ENCODE measurements around the gene STK11.
"Not testable (repeated sequence)": the region's sequence is repeated elsewhere in the genome, so short reads cannot be mapped to it uniquely, and the experiment has no call there.

STK11 gene

DNA sequence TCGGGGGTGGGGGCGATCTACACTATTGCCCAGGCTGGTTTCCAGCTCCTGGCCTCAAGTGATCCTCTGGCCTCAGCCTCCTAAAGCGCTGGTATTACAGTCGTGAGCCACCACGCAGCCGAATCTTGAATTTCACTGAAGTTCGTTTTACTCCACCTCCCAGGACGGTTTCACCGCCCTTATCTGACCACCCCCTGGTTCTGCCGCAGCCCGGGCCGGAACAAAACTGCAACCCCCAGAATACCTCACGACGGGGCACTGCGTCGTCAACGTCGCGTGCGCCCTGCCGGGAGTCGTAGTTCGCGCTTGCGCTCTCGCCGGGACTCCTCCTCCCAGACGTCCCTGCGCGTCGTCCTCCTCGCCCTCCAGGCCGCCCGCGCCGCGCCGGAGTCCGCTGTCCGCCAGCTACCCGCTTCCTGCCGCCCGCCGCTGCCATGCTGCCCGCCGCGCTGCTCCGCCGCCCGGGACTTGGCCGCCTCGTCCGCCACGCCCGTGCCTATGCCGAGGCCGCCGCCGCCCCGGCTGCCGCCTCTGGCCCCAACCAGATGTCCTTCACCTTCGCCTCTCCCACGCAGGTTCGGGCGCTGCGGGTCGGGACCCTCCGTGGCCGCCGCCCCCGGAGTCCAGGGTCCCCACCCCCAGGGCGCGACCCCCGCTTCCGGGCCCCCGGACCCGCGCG is 36.0 kb downstream of the STK11 start, which contains the start of gene ATP5F1D:
Gene ATP5F1D (plus strand): TSS at position 335 of the 679 bp plus-strand sequence. CDS start 100 bp downstream, at position 435.
- Mint-ChIP-seq H3K36me3 (ENCODE audit: low read depth) (peaks cover 2% of the 10 kb centered on the region), H3K27me3 (peaks cover 14% of the 10 kb centered on the region), H3K4me1 (peaks cover 38% of the 10 kb centered on the region), H3K27ac (peak within 1 kb of the TSS; percentile 88), H3K4me3 (peak within 1 kb of the TSS; percentile 86), H3K9me3 (no peaks in the 10 kb centered on the region)
- peak; percentile 74 for ATAC-seq
- peak; percentile 95 for DNase-seq

GRCh38 chr19:1243768-1244692 is 38.5 kb downstream of the STK11 start:
- H3K4me1 Mint-ChIP-seq, result peaks cover 30% of the 10 kb centered on the region
- H3K36me3 Mint-ChIP-seq (ENCODE audit: low read depth), result peaks cover 2% of the 10 kb centered on the region
- H3K9me3 Mint-ChIP-seq, result no peaks in the 10 kb centered on the region
- H3K4me3 Mint-ChIP-seq, result peak overlapping the region; percentile 86
- DNase-seq (peak; percentile 91), ATAC-seq (peak; percentile 53)
- H3K27ac Mint-ChIP-seq, result no peak overlapping the region
- H3K27me3 Mint-ChIP-seq, result peaks cover 6% of the 10 kb centered on the region

DNA sequence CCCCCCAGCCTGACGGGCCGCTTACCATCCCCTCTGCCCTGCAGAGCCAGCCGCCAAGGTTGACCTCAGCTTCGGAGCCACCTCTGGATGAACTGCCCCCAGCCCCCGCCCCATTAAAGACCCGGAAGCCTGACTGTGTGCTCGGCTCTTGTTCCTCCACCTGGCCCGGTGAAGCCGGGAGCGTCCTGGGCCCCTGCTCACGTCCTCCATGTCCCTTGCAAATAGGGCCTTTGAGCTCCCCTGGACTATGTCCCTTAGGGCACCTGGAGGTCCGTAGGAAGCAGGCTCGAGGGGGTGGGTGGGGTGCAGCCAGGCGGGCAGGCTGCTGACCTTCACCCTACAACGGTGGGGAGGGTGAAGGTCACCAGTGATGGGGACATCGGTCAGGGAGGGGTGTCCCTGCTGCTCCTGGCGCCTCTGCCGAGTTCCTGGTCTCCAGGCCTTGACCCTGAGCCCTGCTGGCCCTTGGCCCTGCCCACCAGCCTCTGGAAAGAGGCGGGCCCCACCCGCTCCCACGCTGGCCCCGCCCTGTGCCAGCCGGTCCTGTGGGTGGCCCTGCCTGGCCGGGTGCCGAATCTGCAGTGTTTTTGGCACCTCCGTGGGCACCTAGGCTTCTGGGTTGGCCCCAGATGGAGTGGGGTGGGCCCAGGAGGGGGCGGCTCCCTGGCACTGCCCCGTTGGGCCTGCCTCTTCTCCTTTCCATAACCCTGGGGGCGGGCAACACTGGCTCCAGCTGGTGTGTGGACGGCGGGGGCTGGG is 39.3 kb downstream of the STK11 start:
- Mint-ChIP-seq H3K4me1 (peaks cover 25% of the 10 kb centered on the region), H3K36me3 (ENCODE audit: low read depth) (peaks cover 3% of the 10 kb centered on the region), H3K9me3 (no peaks in the 10 kb centered on the region), H3K27me3 (peaks cover 2% of the 10 kb centered on the region), H3K27ac (no peak overlapping the region), H3K4me3 (peak overlapping the region; percentile 61)
- ATAC-seq (no peak), DNase-seq (no peak)

DNA sequence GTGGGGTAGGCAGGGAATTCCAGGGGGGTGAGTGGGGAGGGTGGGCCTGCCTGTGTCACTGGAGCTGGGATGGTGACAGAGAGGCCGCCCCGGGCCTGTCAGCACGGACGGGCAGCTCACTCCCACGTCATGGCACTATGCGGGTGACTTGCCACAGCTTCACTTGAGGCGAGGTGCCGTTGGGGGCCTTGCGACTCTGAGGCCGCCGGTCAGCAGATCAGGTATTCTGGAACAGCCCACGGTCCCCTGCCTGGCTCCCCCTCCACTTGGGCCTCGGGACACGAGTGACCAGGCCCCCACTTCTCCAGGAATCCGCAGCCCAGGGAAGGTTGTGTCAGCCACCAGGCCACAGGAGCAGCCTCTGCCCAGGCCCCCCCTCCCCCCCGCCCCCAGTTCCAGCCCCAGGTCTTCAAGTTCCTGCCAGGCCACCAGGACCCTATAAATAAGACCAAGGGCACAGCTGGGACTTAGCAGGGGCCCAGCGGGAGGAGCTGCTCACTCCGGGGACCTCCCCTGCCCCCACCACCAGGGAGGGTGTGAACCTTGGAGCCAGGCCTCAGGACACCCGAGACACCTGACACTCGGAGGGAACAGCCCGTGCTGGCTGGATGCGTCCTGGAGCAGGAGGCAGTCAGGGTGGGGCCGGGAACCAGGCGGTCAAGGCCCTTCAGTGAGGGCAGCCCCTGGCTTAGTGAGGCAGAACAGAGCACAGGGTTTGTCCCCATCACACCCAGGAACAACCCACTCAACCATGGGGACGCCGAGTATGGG is 40.1 kb downstream of the STK11 start:
- Mint-ChIP-seq H3K4me3 (no peak overlapping the region), H3K9me3 (no peaks in the 10 kb centered on the region), H3K27me3 (peaks cover 2% of the 10 kb centered on the region), H3K36me3 (ENCODE audit: low read depth) (peaks cover 3% of the 10 kb centered on the region), H3K27ac (no peak overlapping the region), H3K4me1 (peaks cover 22% of the 10 kb centered on the region)
- ATAC-seq, result no peak
- no peak for DNase-seq

GRCh38 chr19:1246265-1247087 is 40.9 kb downstream of the STK11 start:
- H3K4me3 Mint-ChIP-seq; ATAC-seq; H3K36me3 Mint-ChIP-seq (ENCODE audit: low read depth); H3K27ac Mint-ChIP-seq; H3K9me3 Mint-ChIP-seq; DNase-seq; H3K27me3 Mint-ChIP-seq: not testable (repeated sequence)
- peaks cover 14% of the 10 kb centered on the region for H3K4me1 Mint-ChIP-seq

DNA sequence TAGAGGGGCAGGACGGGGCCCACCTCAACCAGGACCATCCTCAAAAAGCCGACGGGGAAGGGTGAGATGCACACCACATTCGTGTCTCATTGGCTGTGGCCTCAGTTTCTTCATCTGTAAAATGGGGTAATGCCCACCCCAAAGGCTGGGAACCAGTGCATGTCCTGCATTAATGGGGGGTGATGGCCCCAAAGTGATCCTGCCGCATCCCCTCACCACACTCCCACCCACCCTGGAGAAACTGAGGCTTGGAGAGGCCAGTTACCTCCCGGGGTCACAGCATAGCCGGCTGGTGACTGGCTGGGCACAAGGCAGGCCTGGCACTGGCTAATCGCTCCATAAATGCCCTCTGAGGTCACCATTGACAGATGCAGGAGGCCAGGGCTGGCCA is 42.2 kb downstream of the STK11 start:
- no peak overlapping the region for H3K27ac Mint-ChIP-seq
- H3K36me3 Mint-ChIP-seq (ENCODE audit: low read depth), result peaks cover 13% of the 10 kb centered on the region
- H3K4me3 Mint-ChIP-seq, result peak overlapping the region; percentile 76
- DNase-seq, result no peak
- ATAC-seq, result no peak
- peaks cover 19% of the 10 kb centered on the region for H3K4me1 Mint-ChIP-seq
- no peaks in the 10 kb centered on the region for H3K9me3 Mint-ChIP-seq
- H3K27me3 Mint-ChIP-seq, result no peaks in the 10 kb centered on the region

DNA sequence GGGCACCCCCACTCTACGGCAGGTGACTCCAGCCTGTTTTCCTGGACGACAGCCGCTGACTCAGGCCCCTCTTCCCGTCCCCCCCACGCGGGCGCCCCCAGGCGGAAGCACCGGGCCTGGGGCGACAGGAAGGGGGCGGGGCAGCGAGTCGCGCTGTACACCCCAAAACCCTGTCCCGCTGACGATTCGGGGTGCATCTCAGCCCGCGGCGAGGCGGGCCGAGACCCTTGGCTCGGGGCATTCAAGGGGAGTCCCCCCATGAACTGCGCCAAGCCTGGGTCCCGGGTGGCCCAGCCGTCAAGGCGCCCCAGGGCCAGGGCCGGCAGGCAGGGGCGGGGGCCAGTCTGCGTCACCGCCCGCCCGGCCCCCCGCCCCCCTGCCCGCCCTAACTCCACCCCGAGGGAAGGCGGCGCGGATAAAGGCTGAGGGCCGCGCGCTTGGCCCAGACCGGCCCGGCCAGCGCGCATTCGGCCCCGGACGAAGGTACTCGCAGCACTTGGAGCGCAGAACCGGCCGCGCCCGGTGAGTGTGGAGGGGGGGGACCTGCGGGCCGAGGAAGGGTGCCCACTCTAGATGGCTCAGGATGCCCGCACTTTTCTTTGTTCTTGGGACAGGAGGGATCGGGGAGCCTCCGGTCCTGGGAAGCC is 42.7 kb downstream of the STK11 start, which contains the start of gene MIDN:
Gene MIDN (plus strand): TSS at position 445 of the 647 bp plus-strand sequence. CDS start 1,714 bp downstream, outside the sequence.
- ATAC-seq (peak; percentile 5), DNase-seq (peak; percentile 77)
- H3K4me1 Mint-ChIP-seq, result peaks cover 15% of the 10 kb centered on the region
- H3K27ac Mint-ChIP-seq, result peak within 1 kb of the TSS; percentile 81
- no peaks in the 10 kb centered on the region for H3K27me3 Mint-ChIP-seq
- peak within 1 kb of the TSS; percentile 76 for H3K4me3 Mint-ChIP-seq
- peaks cover 11% of the 10 kb centered on the region for H3K36me3 Mint-ChIP-seq (ENCODE audit: low read depth)
- H3K9me3 Mint-ChIP-seq, result no peaks in the 10 kb centered on the region

DNA sequence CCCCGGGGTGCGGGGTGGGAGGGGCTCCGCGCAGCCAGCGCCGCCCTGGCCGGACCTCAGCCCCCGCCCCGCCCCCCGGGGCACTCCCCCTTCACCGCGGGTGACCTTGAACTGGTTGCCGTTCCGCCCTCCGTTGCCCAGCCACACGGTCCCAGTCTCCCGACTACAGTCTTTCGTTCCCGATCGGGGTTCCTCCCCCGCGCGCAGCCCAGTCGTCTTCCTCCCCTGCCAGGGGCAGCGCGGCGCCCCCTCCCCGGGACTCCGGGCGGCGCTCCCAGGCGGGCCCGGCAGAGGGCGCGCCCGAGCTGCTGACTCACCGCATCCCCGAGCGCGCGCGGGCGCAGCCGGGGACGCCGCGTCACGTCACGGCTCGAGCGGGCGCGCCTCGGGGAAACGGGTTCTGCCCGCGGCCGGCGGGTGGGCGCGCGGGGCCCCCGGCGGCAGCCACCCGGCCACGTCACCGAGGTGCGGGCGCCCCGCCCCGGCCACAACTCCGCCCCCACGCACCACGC is 43.3 kb downstream of the STK11 start:
- peaks cover 13% of the 10 kb centered on the region for H3K36me3 Mint-ChIP-seq (ENCODE audit: low read depth)
- ATAC-seq (peak; percentile 1), DNase-seq (peak; percentile 85)
- no peaks in the 10 kb centered on the region for H3K27me3 Mint-ChIP-seq
- peak overlapping the region; percentile 81 for H3K27ac Mint-ChIP-seq
- H3K9me3 Mint-ChIP-seq, result no peaks in the 10 kb centered on the region
- H3K4me1 Mint-ChIP-seq, result peaks cover 17% of the 10 kb centered on the region
- peak overlapping the region; percentile 76 for H3K4me3 Mint-ChIP-seq

DNA sequence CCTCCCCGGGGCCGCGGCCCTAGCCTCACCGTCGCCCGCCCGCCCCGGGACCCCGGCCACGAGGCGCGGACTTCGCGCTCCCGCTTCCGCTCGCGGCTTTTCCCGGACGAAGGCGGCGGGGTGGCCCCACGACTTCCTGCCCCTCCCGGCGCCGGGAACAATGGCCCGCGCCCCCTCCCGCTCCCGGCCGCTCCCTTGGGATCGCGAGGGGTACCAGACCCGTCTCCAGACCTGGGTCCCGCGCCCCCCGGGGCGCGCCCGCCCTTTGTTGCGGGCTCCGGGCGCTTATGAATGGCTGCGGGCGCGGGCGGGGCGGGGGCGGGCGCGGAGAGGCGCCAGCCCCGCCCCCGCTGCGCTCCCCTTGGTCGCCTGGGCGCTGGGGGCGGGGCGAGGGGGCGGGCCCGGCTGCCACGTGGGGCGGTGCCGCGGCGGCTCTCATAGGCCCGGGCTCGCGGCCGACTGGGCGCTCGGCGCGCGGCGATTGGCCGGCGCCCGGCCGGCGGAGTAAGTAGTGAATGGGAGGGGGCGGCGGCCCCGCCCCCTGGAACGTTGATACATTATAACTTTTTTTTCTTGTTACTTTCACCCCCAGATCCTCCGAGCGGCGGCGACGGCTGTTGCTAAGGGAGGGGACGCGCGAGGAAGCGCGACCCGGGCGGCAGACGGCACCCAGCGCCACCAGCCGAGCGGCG is 43.9 kb downstream of the STK11 start:
- Mint-ChIP-seq H3K4me1 (peaks cover 18% of the 10 kb centered on the region), H3K36me3 (ENCODE audit: low read depth) (peaks cover 14% of the 10 kb centered on the region), H3K27me3 (no peaks in the 10 kb centered on the region), H3K27ac (peak overlapping the region; percentile 78), H3K9me3 (no peaks in the 10 kb centered on the region), H3K4me3 (peak overlapping the region; percentile 75)
- ATAC-seq, result peak; percentile 30
- DNase-seq, result peak; percentile 95

- Mint-ChIP-seq H3K9me3 (no peaks in the 10 kb centered on the region), H3K36me3 (ENCODE audit: low read depth) (peaks cover 20% of the 10 kb centered on the region), H3K4me1 (peaks cover 19% of the 10 kb centered on the region), H3K27ac (peak overlapping the region; percentile 78), H3K4me3 (peak overlapping the region; percentile 75), H3K27me3 (no peaks in the 10 kb centered on the region)
- DNase-seq, result no peak
- no peak for ATAC-seq
Observed at GRCh38 chr19:1249990-1250436, 44.4 kb downstream of the STK11 start.

DNA sequence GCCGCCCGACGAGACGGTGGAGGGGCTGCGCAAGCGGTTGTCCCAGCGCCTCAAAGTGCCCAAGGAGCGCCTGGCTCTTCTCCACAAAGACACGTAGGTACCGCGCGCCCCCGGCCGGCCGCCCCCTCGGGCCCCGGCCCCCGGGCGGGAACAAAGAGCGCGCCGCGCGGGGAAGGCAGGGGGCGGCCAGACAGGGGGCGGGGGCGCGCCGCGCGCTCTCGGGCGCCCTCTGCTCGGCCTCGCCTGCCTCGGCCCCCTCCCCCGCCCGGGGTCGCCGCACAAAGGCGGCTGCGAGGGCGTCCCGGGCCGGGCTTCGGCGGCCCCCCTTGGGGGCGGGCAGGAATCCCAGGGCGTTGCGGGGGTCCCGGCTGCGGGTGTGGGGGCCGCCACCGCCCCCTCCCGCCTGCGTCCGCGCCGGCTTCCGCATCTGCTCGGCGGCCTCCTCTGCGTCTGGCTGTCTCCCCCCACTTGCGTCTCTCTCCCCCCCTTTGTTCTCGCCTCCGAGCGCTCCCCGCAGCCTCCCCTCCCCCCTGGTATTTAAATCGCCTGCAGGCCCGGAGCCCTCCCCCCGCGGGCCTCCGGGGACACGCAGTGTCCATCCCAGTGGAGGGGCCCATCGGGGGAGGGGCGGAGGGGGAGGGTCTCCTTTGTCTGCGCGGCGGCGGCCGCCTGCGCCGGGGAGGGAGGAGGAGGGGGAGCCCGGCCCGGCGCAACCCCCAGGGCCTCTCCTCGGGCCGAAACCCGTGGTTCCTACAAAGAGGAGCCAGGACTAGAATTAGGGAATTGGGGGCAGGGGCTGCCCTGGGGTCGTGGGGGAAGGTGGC is 45.1 kb downstream of the STK11 start:
- peak; percentile 57 for DNase-seq
- ATAC-seq, result no peak
- Mint-ChIP-seq H3K4me3 (peak overlapping the region; percentile 93), H3K27ac (peak overlapping the region; percentile 93), H3K27me3 (no peaks in the 10 kb centered on the region), H3K36me3 (ENCODE audit: low read depth) (peaks cover 22% of the 10 kb centered on the region), H3K4me1 (peaks cover 19% of the 10 kb centered on the region), H3K9me3 (no peaks in the 10 kb centered on the region)

Measured in activated naive CD8-positive, alpha-beta T cell treated with anti-CD3 and anti-CD28 coated beads, Interleukin-2, amount 50 U/mL, for 24 hours (primary cell).